CD4-positive, alpha-beta T cell treated with Interleukin-17A for 1 hour (primary cell): ENCODE results near the gene CRCP.
"Not testable (repeated sequence)": the region's sequence is repeated elsewhere in the genome, so short reads cannot be mapped to it uniquely, and the experiment has no call there.

Experiments
- DNase-seq: peaks from one replicate; pipeline ENCODE4 v3.0.0-alpha.2; 2020

The CRCP gene

DNA sequence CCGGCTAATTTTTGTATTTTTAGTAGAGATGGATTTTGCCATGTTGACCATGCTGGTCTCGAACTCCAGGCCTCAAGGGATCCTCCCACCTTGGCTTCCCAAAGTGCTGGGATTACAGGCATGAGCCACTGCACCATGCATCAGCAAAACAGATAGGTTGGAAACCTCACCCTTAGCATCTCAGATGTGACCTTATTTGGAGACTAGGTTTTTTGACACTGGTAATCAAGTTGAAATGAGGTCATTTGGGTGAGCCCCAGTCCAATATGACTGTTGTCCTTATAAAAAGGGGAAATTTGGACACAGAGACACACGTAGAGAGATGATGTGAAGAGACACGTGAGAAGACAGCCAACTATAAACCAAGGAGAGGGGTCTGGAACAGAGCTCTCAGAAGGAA lies 48.0 kb downstream of the CRCP start:
- no peak for DNase-seq

DNA sequence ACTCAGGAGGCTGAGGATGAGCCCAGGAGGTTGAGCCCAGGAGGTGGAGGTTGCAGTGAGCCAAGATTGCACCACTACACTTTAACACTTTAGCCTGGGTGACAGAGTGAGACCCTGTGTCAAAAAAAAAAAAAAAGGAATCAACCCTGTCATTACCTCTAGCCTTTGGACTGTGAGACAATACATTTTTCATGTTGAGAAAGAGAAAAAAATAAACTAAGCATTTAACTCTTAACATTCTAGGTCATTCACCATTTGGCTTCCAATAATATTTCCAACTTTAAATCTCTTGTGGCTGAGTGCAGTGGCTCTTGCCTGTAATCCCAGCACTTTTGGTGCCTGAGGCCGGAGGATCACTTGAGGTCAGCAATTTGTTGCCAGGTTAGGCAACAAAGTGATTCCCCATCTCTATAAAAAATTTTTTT lies 48.6 kb downstream of the CRCP start:
- DNase-seq: no peak

DNA sequence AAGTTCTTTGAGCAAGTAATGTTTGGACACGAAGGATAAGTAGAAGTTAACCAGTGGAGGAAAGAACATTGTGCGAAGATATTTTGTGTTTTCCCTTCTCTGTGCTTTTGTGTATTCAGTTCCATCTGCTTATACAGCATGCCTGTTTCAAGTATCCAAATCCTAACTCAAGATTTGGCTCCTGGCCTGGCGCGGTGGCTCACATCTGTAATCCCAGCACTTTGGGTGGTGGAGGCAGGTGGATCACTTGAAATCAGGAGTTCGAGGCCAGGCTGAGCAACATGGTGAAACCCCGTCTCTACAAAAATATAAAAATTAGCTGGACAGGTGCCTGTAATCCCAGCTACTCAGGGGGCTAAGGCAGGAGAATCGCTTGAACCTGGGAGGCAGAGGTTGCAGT lies 49.7 kb downstream of the CRCP start:
- no peak for DNase-seq

DNA sequence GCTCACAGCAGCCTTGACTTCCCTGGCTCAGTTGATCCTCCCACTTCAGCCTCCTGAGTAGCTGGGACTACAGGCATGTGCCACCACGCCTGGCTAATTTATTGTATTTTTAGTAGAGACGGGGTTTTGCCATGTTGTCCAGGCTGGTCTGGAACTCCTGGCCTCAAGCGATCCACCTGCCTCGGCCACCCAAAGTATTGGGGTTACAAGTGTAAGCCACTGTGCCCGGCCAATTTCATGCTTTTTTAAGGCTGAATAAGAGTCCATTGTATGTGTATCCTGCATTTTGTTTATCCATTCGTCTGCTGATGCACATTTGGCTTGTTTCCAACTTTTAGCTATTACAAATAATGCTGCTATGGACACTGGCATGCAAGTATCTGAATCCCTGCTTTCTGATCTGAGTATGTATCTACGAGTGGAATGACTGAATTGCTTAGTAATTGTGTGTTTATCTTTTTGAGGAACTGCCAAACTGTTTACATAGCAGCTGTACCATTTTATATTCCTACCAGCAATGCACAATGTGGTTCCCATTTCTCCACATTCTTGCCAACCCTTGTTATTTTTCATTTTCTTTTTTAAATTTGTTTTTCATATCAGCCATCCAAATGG lies 53.2 kb downstream of the CRCP start:
- no peak for DNase-seq

DNA sequence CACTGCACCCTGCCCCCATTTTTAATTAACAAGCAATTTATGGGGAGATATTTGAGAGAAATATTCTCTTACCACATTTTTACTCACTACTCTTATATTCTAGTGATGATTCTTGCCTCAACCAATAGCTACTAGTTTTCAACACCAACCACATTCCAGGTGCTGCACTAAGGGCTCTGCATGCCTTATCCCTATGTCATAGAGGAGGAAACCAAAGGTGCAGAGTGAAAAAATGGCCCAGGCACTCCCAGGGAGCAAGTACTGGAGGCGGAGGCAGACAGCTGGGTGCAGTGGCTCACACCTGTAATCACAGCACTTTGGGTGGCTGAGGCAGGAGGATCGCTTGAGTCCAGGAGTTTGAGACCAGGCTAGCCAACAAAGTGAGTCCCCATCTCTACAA lies 55.0 kb downstream of the CRCP start:
- DNase-seq: no peak

DNA sequence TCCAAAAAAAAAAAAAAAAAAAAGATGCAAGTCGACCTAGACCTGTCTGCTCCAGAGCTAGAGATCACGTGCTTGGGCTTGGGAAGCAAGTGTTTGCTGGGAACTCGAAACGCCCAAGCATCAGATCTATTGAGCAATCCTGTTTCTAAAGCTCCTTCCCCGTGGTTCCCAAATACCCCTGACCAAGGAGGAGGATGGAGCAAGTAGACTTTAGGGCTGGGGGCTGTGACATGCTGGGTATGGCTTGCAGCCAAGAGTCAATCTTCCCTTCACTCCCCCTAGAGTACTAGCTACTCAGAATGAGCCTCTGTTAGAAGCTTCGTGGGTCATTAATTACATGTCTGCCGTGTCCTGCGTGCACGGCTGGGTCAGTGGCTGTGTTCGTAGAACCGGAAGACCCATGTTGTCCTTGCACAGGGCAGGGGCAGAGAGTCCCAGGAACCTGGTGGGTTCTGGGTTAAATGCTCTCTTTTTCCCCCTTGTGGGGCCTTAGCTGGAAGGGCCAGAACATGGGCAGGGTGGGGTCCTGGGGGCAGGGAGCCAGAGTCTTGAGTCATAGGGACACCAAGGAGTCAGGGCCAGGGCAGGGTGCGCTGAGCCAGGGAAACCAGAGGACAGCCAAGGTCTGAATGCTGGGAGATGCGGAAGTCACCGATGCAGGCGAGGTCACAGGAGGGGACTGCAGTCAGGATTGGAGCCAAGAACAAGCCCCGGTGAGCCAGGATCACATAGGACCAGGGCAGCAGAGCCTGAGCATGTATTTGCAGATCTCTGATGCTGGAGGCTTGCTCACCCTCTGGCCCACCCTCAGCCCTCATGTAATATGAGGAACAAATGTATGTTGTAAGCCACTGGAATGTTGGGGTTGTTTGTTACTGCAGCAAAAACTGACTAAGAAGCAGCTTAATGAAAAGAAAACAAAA lies 55.9 kb downstream of the CRCP start:
- DNase-seq: no peak

DNA sequence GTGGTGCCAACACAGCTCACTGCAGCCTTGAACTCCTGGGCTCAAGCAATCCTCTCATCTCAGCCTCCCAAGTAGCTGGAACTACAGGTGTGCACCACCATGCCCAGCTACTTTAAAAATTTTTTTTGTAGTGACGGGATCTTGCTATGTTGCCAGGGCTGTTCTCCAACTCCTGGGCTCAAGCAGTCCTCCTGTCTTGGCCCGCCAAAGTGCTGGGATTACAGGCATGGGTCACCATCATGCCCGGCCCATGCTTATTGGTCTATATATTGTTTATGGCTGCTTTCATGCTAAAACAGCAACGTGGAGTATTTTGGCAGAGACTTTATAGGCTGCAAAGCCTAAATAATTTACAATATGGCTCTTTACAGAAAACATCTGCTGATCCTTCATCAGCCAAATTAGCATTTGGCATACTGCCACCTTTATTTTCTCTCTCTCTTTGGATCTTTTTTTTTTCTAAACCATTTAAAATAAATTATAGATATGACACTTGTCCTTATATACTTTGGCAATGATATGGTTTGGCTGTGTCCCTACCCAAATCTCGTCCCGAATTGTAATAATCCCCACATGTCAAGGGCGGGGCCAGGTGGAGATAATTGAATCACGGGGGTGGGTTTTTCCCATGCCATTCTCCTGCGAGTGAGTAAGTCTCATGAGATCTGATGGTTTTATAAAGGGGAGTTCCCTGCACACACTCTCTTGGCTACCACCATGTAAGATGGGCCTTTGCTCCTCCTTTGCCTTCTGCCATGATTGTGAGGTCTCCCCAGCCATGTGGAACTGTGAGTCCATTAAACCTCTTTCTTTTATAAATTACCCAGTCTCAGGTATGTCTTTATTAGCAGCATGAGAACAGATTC lies 58.1 kb downstream of the CRCP start:
- not testable (repeated sequence) for DNase-seq

DNA sequence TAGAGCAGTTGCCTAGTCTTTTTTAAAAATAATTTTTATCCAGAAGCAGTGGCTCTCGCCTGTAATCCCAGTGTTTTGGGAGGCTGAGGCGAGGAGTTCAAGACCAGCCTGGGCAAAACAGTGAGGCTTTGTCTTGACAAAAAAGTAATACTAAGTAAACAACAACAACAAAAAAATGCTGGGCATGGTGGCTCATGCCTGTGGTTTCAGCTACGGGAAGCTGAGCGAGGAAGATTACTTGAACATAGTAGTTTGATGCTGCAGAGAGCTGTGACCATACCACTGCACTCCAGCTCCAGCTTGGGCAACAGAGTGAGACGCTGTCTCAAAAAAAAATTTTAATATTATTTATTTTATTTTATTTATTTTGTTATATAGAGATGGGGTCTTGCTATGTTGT lies 59.2 kb downstream of the CRCP start:
- no peak for DNase-seq

DNA sequence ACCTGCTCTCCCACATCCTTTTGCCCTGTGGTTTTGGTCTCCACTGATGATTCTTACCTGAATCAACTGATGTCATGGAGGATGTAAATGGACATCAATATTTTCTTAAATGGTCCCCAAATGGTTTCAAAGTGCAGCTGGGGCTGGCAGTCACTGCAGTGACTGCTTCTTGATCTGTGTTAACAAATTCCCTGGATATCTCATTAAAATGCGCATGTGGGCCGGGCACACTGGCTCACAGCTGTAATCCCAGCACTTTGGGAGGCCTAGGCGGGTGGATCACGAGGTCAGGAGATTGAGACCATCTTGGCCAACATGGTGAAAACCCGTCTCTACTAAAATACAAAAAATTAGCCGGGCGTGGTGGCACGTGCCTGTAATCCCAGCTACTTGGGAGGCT lies 60.4 kb downstream of the CRCP start:
- not testable (repeated sequence) for DNase-seq

DNA sequence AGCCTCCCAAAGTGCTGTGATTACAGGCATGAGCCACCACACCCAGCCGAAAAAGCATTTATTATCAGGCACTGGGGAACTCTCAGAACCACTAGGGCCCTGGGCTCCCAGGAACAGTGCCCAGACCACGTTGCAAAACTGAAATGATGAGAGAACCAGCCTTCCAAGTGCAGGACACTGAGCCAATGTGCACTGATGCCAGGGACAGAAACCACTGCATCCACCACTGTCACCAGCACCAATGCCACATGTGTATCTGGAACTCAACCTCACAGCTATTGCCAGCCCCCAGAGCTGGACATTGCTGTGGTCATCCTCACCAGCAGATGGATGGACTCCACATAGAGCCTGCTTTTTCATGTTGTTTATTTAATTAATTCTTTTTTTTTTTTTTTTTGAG lies 62.3 kb downstream of the CRCP start:
- no peak for DNase-seq

DNA sequence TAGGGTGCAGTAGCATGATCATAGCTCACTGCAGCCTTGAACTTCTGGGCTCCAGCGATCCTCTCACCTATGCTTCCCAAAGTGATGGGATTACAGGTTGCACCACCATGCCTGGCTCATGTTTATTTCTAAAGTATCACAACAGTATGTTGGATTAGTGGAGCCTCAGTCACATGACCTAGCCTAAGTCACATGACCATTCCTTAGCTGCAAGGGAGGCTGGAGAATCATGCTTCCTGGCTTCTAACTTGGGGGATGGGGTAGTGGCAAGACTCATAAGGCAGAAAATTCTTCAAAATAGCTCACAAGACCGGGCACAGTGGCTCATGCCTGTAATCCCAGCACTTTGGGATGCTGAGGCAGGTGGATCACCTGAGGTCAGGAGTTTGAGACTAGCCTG lies 63.6 kb downstream of the CRCP start:
- DNase-seq: no peak

DNA sequence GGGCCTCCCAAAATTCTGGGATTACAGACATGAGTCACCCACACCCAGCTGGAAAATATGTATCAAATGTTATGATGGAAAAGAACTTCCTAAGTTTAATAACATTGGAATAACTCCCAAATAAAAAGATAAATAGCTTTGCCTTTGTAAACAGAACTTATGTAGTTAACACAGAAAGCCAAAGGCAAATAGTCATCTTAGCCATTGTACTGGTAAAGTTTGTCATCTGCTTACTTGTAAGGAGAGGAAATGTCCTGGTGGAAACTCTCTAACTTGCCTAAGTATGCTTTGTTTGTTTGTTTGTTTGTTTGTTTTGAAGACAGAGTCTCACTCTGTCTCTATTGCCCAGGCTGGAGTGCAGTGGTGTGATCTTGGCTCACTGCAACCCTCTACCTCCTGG lies 66.7 kb downstream of the CRCP start:
- no peak for DNase-seq

DNA sequence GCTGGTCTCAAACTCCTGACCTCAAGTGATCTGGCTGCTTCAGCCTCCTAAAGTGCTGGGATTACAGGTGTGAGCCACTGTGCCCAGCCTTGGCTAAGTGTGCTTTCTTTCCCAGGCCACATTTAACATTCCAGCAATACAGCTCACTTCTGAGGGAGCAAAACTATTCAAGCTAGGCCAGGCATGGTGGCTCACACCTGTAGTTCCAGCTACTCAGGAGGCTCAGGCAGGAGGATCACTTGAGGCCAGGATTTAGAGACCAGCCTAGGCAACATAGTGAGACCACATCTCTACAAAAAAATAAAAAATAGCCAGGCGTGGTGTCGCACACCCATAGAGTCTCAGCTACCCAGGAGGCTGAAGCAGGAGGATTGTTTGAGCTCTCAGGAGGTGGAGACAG lies 67.2 kb downstream of the CRCP start:
- DNase-seq: no peak

DNA sequence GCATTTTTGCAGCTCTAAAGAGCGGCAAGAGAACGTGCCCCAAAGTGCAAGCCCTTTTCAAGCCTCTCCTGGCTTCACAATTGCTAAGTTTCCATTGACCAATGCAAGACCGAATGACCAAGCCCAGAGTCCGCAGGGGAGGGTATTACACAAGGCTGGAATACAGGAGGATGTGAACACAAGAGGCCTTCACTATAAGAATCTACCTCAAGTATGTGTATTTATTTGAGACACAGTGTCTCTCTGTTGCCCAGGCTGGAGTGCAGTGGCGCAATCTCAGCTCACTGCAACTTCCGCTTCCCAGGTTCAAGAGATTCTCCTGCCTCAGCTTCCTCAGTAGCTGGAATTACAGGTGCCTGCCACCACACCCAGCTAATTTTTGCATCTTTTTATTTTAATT lies 68.3 kb downstream of the CRCP start:
- no peak for DNase-seq

DNA sequence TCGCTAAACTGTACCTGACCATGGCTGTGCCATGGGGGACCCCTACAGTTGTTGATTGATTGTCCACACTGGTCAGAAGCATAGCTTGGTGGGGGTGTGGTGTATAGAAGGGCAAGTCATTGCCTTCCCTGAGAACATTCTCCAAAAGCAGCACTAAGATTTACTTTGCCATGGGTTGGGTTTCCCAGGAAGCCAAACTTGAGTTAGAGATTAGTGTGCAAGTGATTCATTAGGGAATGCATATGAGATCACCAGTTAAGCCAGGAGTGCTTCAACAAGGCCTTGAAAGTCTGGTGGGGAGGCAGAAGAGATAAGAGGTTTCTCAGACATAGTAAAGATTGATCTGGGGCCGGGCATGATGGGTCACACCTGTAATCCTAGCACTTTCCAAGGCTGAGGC lies 69.1 kb downstream of the CRCP start:
- DNase-seq: no peak

DNA sequence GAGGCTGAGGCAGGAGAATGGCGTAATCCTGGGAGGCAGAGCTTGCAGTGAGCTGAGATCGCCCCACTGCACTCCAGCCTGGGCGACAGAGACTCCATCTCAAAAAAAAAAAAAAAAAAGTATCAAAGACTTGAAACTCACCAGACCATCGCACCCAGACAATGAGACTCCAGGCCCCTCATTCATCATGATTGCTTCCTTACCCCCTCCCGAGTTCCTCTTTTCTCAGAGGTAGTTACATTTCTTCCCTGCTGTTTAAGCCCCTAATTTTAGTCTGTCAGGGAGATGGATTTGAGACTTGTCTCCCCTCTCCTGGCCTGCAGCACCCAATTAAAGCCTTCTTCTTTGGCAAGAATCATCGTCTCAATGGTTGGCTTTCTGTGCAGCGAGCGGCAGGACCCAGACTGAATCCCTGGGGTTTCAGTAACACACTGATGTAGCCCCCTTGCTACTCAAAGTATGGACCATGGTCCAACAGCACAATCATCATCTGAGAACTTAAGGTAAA lies 71.1 kb downstream of the CRCP start:
- DNase-seq: no peak

DNA sequence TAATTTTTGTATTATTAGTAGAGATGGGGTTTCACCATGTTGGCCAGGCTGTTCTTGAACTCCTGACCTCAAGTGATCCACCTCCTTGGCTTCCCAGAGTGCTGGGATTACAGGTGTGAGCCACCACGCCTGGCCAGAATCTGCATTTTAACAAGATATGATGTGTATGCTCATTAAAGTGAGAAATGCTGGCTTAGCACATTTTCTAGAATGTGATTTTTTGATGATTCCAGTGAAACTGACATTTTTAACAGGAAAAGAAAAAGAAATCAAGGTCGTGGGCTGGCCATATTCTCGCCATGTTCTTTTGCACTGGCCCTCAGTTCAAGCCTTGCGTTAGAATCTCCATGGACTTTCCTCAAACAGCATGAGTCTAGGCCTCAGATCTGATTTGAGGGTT lies 72.3 kb downstream of the CRCP start:
- DNase-seq: no peak

DNA sequence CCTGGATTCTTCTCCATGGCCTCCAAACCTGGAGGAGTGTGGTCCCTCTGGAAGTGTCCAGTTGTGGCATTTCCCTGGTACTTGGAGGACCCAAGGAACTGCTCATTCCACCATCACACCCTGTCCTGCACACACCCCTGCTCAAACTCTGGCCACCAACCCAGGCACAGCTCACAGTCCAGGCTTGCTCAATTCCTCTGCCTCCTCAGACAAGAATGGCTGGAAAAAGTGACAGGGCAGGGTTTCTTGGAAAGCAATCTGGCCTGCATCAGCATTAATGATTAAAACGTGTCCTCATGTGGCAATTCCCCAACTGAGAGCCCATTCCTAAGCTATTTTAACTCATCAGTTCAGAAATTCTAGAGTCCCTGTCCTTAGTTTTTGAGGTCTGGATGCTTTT lies 73.3 kb downstream of the CRCP start:
- DNase-seq: no peak

DNA sequence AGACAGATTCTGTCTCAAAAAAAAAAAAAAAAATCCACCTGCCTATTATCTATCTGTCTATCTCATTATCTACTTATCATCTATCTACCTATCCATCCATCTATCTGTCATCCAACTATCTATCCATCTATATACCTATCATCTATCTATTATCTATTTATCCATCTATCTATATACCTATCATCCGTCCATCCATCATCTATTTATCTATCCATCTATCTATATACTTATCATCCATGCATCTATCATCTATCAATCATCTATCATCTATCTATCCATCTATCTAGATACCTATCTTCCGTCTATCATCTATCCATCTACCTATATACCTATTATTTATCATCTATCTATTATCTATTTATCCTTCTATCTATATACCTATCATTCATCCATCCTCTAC lies 74.0 kb downstream of the CRCP start:
- no peak for DNase-seq

DNA sequence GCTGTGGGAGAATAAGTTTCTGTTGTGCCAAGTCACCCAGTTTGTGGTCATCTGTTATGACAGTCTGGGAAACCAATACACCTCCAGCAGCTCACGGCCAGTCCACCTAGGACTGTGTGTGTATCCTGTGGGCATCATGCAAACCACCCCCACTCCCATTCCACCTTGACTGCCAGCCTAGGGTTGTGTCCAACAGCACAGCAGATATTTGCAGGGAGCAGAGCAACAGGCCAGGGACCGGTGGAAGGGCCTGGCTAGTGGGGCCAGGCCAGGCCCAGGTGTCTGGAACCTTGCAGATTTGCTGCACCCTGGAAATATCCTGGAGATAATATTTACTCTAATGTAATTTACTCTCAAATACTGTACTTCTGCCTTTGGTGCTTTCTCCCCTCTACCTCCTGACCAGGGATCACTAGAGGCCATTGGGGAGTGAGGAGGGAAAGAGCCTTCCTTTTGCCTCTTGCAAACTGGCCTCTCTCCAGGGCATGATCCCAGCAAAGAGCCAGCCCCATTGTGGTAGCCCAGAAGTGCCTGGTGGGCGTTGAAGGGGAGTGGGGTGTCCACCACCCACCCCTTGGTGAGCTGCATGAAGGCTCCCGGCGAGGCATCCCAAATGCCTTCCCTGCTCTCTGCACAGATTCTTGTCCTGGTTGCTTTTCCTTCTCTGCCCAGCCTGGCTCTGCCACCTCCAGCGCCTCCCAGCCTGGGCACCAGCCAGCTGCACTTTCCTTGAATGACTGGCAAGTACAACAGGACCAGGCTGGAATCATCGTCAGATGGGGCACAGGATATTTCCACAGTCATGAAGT lies 75.3 kb downstream of the CRCP start:
- DNase-seq: no peak

DNA sequence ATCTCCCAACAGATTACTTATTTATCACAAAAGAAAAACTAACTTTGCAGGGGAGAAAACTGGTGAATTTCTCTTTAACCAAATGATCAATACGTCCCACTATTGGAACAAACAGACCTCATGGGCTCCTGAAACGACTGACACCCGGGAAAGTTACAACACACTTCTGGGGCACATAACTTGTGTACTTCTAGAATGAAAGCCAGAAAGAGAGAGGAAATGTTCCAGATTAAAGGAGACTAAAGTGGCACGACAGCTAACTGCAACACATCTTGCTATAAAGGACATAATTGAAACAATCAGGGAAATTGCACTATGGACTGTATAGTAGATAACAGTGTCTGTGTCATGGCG lies 75.8 kb downstream of the CRCP start:
- no peak for DNase-seq

DNA sequence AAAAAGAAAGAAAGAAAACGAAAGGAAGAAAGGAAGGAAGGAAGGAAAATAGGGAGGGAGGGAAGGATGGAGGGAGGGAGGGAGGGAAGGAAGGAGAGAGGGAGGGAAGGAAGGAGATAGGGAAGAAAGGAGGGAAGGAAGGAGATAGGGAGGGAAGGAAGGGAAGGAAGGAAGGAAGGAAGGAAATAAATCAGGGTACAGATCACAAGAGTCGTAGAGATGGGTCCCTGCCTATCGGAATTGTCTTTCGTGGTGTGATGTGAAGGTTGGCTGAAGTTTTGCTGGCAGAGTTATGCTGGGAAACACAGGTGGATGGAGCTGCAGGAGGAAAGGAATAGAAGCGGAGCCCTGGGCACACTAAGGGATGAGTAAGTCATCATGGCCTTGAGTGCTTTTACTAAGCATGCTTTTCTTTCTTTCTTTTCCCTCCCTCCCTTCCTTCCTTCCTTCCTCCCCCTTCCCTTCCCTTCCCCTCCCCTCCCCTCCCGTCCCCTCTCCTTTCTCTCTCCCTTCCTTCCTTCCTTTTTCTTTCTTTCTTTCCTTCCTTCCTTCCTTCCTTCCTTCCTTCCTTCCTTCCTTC lies 78.6 kb downstream of the CRCP start:
- DNase-seq: no peak
